Activated T-cell treated with anti-CD3 and anti-CD28 coated beads for 48 hours (primary cell): Measurements from ENCODE around the gene TMEM134.
A peak's percentile ranks its signal among the peaks of the same experiment; 100 is the strongest.
"Not testable (repeated sequence)": the region's sequence is repeated elsewhere in the genome, so short reads cannot be mapped to it uniquely, and the experiment has no call there.

ENCODE experiments used
- DNase-seq: peaks from one replicate; pipeline ENCODE4 v3.0.0-alpha.2; 2020; ENCODE audit warnings: low read depth

The TMEM134 gene

GRCh38 chr11:67485873-67486361 is 16.9 kb upstream of the TMEM134 start:
- peak; percentile 67 for DNase-seq

GRCh38 chr11:67484847-67485311 is 15.8 kb upstream of the TMEM134 start:
- peak; percentile 72 for DNase-seq

- peak; percentile 35 for DNase-seq
Observed at GRCh38 chr11:67483831-67484665, 15.0 kb upstream of the TMEM134 start.

DNA sequence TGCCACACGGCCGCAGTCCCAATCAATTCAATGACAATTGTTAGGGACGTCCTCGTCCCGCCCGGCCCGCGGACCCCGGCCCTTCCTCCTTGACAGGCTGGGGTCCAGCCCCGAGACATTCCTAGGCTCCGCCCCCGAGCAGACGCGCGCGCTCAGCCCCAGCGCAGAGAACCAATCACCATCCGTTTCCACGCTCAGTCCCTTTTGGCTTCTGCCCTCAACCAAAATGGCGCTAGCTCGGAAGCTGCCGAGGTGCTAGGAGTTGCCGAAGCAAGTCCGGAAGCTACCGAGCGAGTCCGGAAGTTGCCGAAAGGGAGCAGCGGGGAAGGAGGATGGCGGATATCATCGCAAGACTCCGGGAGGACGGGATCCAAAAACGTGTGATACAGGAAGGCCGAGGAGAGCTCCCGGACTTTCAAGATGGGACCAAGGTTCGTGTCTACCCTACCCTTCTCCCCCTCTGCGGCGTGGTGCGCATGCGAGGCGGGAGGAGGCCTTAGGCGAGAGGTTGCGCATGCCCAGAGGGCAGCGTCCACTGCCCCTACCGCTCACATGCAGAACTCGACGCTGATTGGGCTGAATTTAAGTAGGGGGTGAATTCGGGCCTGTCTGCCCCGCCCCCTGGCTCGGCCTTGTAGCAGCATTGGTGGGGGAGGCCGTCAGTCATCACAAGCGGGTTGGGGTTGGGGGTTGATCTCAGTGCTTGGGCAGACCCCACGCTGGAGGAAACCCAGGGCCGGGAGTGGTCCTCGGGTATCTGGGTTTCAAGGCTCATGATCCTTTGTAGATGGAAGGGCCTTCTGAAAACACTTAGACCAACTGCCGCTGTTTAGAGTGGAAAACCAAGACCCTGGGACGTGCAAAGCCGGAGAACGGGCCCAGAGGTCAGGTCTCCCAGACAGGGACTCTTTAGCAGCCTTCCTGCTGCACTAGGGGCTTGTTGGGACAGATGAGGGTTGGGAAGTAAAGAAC is 14.1 kb upstream of the TMEM134 start, which contains the start of gene AIP:
Gene AIP, plus strand, starts transcription at position 200 of the 972 bp plus-strand sequence. Its CDS starts 133 bp downstream, at position 333.
- DNase-seq: peak; percentile 95

- no peak for DNase-seq
Observed at GRCh38 chr11:67482275-67482826, 13.3 kb upstream of the TMEM134 start.

DNA sequence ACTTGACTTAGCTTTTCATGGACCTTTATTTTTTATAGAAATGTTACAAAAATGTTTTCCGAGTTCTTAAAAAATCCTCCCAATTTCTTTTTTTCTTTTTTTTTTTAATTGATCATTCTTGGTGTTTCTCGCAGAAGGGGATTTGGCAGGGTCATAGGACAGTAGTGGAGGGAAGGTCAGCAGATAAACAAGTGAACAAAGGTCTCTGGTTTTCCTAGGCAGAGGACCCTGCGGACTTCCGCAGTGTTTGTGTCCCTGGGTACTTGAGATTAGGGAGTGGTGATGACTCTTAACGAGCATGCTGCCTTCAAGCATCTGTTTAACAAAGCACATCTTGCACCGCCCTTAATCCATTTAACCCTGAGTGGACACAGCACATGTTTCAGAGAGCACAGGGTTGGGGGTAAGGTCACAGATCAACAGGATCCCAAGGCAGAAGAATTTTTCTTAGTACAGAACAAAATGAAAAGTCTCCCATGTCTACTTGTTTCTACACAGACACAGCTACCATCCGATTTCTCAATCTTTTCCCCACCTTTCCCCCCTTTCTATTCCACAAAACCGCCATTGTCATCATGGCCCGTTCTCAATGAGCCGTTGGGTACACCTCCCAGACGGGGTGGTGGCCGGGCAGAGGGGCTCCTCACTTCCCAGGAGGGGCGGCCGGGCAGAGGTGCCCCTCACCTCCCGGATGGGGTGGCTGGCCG is 8.4 kb upstream of the TMEM134 start:
- not testable (repeated sequence) for DNase-seq

DNA sequence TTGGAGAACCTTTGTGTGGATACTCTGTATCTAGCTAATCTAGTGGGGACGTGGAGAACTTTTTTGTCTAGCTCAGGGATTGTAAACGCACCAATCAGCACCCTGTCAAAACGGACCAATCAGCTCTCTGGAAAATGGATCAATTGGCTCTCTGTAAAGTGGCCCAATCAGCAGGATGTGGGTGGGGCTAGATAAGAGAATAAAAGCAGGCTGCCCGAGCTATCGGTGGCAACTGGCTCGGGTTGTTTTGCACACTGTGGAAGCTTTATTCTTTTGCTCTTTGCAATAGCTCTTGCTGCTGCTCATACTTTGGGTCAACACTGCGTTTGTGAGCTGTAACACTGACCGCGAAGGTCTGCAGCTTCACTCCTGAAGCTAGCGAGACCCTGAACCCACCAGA is 7.6 kb upstream of the TMEM134 start:
- DNase-seq: not testable (repeated sequence)

GRCh38 chr11:67472882-67473281 is 3.8 kb upstream of the TMEM134 start:
- DNase-seq: no peak

DNA sequence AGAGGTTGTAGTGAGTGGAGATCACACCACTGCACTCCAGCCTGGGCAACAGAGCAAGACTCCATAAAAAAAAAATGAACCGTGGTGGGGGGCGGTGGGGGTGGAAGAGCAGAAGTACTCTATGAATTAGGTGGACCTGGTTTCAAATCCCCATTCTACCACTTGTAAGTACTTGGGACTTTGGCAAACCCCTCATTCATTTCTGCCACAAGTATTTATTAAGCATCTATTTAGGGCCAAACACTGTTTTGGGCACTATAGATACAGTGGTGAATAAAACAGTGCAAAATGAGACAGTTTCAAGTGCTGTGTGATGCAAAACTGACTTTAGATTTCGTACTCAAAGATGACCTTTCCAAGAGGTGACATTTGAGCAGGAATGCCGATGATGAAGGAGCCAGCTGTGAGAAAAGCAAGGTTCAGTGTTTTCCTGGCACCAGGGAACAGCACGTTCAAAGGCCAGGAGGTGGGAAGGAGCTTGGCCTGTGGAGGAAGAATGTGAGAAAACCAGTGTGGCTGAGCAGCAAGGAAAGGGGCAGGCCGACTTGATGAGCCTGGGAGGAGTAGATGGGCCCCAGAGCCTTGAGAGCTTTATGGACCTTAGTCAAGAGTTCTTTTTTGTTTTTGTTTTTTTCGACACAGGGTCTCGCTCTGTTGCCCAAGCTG is 1.4 kb upstream of the TMEM134 start:
- no peak for DNase-seq

GRCh38 chr11:67469508-67469811 is 409 bp upstream of the TMEM134 start:
- DNase-seq: no peak

DNA sequence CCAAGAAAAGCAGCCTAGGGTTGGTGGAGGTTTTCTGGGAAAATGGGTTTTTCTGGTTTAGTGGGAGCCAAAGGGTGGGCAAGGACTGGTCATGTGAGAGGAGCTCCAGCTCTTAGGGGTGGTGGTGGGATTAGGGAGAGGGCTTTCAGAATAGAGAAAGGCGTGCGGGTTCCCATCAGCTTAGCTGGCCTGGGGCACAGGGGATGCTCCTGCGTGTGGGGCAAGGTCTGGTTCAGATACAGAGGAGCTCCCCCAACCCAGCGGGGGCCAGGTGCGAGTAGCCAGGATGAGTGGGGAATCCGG is 644 bp downstream of the TMEM134 start:
- DNase-seq: no peak

- no peak for DNase-seq
Observed at GRCh38 chr11:67468056-67468455, 995 bp downstream of the TMEM134 start.

GRCh38 chr11:67466962-67467771 is 1.9 kb downstream of the TMEM134 start:
- DNase-seq: no peak

DNA sequence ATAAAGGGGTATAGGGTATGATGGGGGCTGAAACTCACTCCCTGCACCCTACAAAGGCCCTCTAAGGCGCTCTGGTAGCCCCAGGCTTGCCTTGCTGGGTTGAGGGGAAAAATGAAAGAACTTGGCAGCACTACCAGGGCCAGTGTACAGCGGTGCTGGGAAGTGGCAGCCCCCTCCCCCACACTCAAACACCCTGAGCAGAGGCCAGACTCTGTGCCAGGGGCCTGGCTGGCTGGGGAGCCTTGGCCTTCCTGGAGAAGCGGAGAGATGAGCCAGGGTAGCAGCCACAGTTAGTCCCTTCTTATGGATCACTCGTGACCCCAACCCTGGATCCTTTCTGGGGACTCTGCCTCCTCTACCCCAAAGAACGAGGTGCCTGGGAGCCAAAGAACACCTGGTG is 2.7 kb downstream of the TMEM134 start:
- no peak for DNase-seq

DNA sequence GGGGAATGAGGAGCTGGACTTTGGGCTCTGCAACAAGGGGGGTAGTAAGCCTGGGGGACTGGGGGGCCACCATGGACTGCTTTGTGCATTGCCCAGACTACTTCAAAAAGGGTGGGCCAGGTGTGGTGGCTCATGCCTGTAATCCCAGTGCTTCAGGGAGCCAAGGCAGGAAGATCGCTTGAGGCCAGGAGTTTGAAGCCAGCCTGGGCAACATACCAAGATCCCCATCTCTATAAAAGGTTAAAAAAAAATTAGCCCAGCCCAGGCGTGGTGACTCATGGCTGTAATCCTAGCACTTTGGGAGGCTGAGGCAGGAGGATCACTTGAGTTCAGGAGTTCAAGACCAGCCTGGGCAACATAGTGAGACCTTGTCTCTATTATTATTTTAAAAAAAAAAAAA is 3.5 kb downstream of the TMEM134 start:
- not testable (repeated sequence) for DNase-seq

DNA sequence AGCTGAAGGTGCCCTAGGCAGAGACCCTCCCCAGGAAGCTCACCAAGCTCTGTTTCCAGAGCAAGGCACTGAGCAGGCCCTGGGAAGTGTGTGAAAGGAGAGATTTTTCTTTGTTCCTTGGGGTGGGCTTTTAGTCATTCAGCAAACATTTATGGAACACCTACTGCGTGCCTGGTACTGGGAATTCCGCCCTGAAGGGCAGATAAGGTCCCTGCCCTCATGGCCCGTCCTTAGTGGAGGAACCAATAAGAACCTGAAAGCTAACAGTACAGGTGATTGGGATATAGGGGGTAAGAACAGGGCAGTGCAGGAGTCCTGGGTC is 3.9 kb downstream of the TMEM134 start:
- DNase-seq: no peak

- DNase-seq: peak; percentile 90
Observed at GRCh38 chr11:67464411-67465188, 4.5 kb downstream of the TMEM134 start.

DNA sequence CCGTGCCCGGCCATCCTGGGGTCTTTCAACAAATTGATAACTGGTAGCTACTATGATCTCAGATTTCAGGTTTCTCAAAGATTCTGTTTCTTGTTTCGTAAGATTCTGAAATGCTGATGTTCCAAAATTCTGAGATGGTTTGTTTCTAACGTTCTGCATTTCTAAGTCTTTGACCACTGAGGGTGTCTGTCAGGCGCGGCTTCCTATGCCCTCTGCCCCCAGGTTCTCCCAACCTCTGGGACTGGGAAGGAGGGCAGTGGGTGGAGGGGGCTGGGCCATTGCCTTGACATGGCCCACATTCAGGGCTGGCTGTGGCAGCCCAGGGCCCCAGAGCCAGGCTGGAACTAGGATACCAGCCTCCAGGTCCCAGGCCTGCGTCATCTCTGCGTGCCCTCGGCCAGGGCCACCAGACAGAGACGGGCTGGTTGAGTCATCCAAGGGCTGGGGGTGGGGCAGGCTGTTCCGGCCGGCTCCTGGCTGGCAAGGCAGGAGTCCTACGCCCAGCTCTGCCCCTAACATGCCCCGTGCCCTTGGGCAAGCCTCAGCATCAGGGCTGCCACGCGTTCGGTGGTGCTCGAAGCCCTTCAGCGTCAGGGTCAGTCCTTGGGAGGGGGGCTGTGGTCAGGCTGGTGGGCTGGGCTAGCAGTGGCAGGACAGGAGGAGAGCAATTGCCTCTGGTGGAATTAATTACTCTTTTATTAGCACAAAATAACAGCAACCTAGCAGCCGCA is 5.2 kb downstream of the TMEM134 start:
- DNase-seq: no peak

DNA sequence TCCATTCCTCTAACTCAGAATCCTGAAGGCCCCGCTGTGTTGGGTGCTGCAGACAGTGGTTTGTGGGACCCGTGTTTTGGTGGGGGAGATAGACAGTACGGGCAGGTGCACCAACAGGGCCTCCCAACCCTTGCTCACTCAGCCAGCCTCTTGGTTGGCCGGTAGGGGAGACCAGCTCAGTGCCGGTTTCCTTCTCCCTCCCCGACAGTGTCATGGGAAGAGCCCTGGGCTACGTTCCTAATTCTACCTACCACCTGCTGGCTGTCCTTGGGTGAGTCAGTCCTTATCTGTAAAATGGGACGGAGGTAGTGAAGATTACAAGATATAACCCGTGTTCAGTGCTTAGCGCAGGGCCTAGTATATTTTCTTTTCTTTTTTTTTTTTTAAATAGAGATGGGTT is 5.9 kb downstream of the TMEM134 start:
- DNase-seq: no peak
